Neutrophil (primary cell): ENCODE measurements around the gene SLC38A7.
"Not testable (repeated sequence)": the region's sequence is repeated elsewhere in the genome, so short reads cannot be mapped to it uniquely, and the experiment has no call there.

Experiments
- H3K27ac ChIP-seq: fragments of 200-600 bp; sonication (generic); 2 replicates; pipeline ENCODE4 v1.5.1; 2016; ENCODE audit warnings: mild to moderate bottlenecking, moderate library complexity
- H3K27me3 ChIP-seq: fragments of 200-600 bp; sonication (generic); 2 replicates; pipeline ENCODE4 v1.6.0; 2016; ENCODE audit warnings: mild to moderate bottlenecking
- H3K36me3 ChIP-seq: fragments of 200-600 bp; sonication (generic); 2 replicates; pipeline ENCODE4 v1.5.1; 2017
- H3K4me1 ChIP-seq, 2 experiments: fragments of 200-600 bp in 1 of 2; sonication (generic) in 1 of 2; 1 replicate in 1 of 2; 2 replicates in 1 of 2; pipeline versions ENCODE4 v1.5.1 to v1.6.1; 2013 to 2016; ENCODE audit warnings: low read depth in 1 of 2, low read length in 1 of 2, mild to moderate bottlenecking in 1 of 2, moderate library complexity in 1 of 2; ENCODE audit not compliant: control insufficient read depth in 1 of 2, insufficient read depth in 1 of 2
- H3K4me3 ChIP-seq, 2 experiments: fragments of 200-600 bp in 1 of 2; sonication (generic) in 1 of 2; 1 replicate in 1 of 2; 2 replicates in 1 of 2; pipeline ENCODE4 v1.5.1; 2013 to 2016; ENCODE audit warnings: low read depth in 1 of 2, low read length in 1 of 2, mild to moderate bottlenecking in 1 of 2, moderate library complexity in 1 of 2
- H3K9me3 ChIP-seq: fragments of 200-600 bp; sonication (generic); 2 replicates; pipeline ENCODE4 v1.5.1; 2016
- TF ChIP-seq, protein P1 (sequence below): fragments of 200-600 bp; sonication (generic); IDR thresholded peaks from 2 replicates; pipeline ENCODE4 v1.5.1; 2016; ENCODE audit warnings: antibody characterized with exemption

Gene SLC38A7

DNA sequence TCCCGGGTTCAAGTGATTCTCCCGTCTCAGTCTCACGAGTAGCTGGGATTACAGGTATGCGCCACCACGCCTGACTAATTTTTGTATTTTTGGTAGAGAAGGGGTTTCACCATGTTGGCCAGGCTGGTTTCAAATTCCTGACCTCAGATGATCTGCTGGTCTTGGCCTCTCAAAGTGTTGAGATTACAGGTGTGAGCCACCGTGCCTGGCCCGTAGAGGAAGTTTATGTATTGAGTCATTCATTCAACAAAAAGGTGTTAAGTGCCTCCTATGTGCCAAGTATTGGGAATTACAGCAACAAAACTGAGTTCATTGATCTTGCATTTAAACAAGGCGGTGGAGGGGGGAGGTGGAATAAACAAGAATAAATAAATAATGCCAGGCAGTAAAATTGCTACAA, 44.7 kb downstream of the SLC38A7 start:
- no peaks in the 10 kb centered on the region for H3K9me3 ChIP-seq
- TF ChIP-seq, protein P1, sequence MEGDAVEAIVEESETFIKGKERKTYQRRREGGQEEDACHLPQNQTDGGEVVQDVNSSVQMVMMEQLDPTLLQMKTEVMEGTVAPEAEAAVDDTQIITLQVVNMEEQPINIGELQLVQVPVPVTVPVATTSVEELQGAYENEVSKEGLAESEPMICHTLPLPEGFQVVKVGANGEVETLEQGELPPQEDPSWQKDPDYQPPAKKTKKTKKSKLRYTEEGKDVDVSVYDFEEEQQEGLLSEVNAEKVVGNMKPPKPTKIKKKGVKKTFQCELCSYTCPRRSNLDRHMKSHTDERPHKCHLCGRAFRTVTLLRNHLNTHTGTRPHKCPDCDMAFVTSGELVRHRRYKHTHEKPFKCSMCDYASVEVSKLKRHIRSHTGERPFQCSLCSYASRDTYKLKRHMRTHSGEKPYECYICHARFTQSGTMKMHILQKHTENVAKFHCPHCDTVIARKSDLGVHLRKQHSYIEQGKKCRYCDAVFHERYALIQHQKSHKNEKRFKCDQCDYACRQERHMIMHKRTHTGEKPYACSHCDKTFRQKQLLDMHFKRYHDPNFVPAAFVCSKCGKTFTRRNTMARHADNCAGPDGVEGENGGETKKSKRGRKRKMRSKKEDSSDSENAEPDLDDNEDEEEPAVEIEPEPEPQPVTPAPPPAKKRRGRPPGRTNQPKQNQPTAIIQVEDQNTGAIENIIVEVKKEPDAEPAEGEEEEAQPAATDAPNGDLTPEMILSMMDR, result no peak
- peaks cover 4% of the 10 kb centered on the region in 2 experiments for H3K4me1 ChIP-seq
- H3K36me3 ChIP-seq, result no peaks in the 10 kb centered on the region
- H3K27ac ChIP-seq, result no peak overlapping the region
- no peak overlapping the region for H3K4me3 ChIP-seq
- H3K27me3 ChIP-seq, result peaks cover 7% of the 10 kb centered on the region

DNA sequence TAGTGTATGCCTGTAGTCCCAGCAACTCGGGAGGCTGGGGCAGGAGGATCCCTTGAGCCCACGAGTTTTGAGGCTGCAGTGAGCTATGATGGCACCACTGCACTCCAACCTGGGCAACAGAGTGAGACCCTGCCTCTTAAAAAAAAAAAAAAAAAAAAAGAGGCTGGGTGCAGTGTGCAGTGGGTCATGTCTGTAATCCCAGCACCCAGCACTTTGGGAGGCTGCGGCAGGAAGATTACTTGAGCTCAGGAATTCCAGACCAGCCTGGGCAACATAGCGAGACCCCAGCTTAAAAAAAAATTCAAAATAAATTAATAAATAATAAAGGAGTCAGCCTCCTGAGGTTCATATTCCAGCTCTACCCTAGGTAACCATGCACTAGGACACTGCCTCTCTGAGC, 45.3 kb downstream of the SLC38A7 start:
- H3K27ac ChIP-seq, result no peak overlapping the region

DNA sequence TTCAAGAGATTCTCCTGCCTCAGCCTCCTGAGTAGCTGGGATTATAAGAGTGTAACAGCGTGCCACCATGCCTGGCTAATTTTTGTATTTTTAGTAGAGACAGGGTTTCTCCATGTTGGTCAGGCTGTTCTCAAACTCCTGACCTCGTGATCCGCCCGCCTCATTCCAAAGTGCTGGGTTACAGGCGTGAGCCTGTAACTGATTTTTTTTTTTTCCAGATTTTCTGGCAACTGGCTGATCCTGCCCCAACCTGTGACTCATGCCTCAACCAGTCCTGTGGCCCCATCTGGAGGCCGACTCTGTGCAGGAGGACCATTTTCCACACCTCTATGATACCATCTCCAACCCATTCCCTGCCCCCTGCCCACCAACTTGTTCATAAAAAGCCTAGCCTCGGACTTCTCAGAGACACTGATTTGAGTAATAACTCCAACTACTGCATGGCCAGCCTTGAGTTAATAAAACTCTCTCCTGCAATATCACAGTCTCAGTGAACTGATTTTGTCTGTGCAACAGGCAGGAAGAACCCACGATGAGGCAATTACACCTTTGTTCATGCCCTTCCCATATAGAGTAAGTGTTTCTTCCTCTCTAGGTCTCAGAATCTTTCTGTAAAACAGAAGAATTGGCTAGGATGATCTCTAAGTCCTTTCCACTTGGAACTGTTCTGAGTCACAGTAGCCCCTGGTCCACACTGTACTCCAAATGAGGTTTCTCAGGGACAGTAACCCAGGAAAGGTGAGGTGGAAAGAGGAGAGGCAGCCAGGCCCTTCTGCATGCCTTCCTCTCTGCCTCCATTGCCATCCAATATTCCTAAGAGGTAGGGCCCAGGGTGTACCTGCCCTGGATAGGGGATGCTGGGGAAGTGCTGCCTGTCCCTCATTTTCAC, 46.2 kb downstream of the SLC38A7 start:
- Histone ChIP-seq H3K27ac (no peak overlapping the region), H3K4me3 (no peak overlapping the region), H3K36me3 (no peaks in the 10 kb centered on the region), H3K4me1 (peaks cover 4% of the 10 kb centered on the region in 2 experiments), H3K27me3 (peaks cover 7% of the 10 kb centered on the region), H3K9me3 (no peaks in the 10 kb centered on the region)
- TF ChIP-seq, protein P1, result no peak

More for the DNA sequence above, 45.3 kb downstream of the SLC38A7 start:
- peaks cover 7% of the 10 kb centered on the region for H3K27me3 ChIP-seq
- TF ChIP-seq, protein P1, result no peak
- H3K4me3 ChIP-seq, result no peak overlapping the region
- no peaks in the 10 kb centered on the region for H3K36me3 ChIP-seq
- H3K4me1 ChIP-seq, result peaks cover 4% of the 10 kb centered on the region in 2 experiments
- no peaks in the 10 kb centered on the region for H3K9me3 ChIP-seq

DNA sequence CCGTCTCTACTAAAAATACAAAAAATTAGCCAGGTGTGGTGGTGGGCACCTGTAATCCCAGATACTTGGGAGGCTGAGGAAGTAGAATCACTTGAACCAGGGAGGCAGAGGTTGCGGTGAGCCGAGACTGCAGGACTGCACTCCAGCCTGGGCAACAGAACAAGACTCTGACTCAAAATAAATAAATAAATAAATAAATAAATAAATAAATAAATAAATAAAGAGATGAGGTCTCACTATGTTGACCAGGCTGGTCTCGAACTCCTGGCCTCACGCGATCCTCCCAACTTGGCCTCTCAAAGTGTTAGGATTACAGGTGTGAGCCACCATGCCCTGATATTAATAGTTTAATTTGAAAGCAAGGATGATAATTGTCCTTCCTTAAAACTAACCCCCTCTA, 47.5 kb downstream of the SLC38A7 start:
- H3K9me3 ChIP-seq, H3K4me1 ChIP-seq, H3K4me3 ChIP-seq, H3K36me3 ChIP-seq, H3K27me3 ChIP-seq, H3K27ac ChIP-seq: not testable (repeated sequence)

DNA sequence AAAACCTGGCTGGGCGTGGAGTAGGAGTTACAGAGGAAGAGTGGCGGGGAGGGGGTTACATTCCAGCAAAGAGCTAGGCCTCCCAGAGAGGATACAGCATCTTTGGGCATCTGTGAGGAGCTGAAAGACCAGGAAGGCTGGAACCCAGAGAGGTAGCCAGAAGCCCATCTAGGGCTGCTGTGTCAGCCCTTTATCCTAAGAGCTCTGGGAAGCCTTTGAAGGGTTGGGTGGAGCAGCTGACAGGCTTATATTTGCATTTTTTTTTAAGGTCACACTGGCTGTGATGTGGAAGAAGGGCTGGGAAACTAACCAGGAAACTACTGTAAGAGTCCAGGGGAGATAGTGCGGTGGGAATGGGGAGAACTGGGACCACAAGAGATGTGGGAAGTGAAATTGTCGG, 48.1 kb downstream of the SLC38A7 start:
- H3K27ac ChIP-seq, result no peak overlapping the region
- H3K27me3 ChIP-seq, result peaks cover 7% of the 10 kb centered on the region
- peaks cover 4% of the 10 kb centered on the region in 2 experiments for H3K4me1 ChIP-seq
- H3K36me3 ChIP-seq, result no peaks in the 10 kb centered on the region
- TF ChIP-seq, protein P1, result no peak
- no peaks in the 10 kb centered on the region for H3K9me3 ChIP-seq
- H3K4me3 ChIP-seq, result no peak overlapping the region

DNA sequence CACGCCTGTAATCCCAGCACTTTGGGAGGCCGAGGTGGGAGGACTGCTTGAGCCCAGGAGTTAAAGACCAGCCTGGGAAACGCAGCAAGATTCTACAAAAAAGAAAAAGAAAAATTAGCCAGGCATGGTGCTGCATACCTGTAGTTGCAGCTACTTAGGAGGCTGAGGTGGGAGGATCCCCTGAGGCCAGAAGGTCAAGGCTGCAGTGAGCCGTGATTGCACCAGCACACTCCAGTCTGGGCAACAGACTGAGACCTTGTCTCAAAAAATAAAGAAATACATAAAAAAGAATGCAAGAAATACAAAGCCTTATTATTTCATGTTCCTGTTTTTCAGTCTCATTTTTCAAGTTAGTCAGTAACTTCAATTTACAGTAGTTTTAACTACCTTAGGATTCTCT, 49.1 kb downstream of the SLC38A7 start:
- Histone ChIP-seq H3K4me1 (peaks cover 7 to 8% of the 10 kb centered on the region in 2 experiments), H3K36me3 (no peaks in the 10 kb centered on the region), H3K27ac (no peak overlapping the region), H3K9me3 (no peaks in the 10 kb centered on the region), H3K27me3 (peaks cover 7% of the 10 kb centered on the region), H3K4me3 (no peak overlapping the region)
- TF ChIP-seq, protein P1, result no peak
